GM19193 (cell line): ENCODE results near the gene ATXN1.

Experiments used
- POLR2A ChIP-seq: IDR thresholded peaks from 4 replicates; pipeline ENCODE4 v1.6.1; 2011; ENCODE audit not compliant: insufficient read depth, insufficient read length; ENCODE audit errors: extremely low read depth

The ATXN1 gene

DNA sequence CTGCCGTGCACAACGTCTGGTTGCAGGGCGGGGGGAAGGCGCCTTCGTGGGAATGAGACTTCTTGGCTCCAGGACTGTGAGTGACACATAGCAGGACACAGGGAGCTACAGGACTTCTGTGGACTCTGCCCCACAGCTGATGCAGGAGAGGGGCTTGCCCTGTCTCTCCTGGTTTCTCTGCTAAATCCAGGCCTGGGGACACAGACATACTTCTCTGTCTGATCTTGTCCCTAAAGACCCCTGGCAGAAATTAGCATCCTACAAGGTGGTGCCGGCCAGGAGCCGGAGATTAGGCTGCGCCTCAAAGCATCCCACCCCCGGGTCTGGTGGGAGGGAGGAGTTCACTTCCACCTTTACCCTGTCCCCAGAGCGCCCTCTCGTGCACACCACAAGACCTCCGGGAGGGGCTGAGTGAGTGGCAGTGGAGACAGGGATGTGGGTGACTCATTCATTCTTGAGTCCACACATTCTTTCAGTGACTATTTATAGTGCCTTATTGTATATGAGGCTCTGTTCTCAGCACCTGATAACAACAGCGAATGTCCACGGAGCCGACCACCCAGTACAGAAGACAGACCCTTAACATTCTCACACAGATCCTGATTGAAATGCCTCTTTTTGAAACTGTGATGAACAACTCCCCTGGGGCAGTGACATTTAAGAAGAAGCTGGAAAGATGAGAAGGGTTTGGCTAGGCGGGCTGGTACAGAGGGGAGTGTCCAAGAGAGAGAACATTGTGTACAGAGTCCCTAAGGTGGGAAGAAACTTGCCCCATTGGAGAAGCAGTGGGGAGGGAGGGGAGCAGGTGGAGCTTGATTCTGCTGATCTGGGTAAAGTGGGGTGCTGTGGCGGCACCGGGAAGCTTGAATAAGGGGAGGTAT, 483.9 kb downstream of the ATXN1 start:
- TF ChIP-seq POLR2A, result no peak

DNA sequence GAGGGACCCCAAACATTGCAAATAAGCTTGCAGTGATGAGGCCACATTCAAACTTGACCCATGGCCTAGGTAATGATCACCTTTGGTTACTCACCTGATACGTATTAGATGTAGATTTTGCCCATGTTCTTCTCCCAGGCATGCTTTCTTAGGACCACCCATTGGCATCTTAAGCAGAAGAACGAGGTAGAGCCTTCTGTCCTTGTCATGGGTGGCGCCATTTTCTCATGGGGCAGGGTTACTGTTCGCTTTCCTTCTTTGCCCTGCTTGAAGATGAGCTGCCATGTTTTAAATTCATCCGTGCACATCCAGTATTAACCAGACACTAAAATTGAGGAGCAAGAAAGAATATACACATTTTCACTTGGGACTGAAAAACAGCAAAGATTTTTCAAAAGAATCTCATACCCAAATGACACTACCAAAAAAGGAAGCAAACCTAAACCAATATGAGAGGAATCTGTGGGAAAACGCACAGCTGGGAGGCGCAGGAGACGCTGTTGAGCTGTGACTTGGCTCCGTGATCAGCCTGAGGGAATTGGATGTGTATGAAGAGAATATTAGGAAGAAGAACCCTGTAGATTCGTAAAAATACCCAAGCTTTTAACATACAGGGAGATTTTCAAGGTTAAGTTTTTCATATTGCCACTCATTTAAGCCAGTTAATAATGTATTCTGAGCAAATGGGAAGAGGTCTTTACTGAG, 486.2 kb downstream of the ATXN1 start:
- TF ChIP-seq POLR2A, result no peak

DNA sequence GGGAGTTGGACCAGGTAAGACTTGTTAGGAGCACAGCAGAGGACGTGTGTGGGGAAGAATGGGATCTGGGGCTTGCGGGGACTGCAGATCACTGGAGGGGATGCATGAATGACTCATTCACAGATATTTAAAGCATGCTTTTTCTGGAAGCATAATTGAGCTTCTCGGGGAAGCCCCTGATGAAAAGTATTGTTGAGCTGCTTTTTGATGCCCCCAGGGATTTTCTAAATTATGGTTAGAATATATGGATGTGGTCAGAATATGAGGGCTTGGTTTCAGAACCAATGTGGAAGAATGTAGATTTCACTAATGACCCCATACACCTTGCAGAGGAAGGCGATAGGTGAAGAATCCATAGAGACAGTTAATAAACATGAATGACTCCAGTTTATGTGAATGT, 486.8 kb downstream of the ATXN1 start:
- no peak for TF ChIP-seq POLR2A

DNA sequence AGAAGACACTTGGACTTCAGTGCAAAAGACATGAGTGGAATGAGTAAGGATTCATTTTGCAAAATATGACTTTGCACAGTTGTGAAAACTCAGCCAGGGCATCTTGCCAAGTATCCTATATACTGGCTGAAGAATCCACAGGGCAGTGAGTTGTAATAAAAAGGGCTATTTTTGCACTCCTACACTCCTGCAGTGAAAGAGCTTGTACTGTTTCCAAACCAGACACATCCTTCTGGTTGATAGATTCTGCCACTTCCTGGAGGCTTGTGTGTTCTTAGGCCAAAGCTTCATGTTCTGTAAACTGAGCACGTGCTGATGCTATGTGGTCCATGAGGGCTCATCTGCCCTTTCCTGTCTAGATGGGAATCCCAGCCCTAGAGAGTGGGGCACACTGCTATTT, 488.0 kb downstream of the ATXN1 start:
- no peak for TF ChIP-seq POLR2A

DNA sequence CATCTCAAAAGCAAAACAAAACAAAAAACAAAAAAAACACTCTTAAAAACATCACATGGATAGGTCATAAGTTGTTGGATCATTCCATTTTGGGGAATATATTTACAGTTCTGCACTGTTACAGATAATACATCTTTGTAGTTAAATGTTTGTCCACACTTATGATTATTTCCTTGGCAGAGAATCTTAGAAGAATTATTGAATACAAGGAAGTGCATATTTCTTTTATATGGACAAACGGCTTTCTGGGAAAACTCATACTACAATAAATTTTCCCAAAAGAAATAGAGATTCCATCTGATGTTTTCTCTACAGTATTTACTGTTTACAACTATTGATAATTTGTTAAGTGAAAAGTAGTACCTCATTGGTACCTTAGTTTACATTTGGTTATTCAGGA, 489.1 kb downstream of the ATXN1 start:
- TF ChIP-seq POLR2A, result no peak

DNA sequence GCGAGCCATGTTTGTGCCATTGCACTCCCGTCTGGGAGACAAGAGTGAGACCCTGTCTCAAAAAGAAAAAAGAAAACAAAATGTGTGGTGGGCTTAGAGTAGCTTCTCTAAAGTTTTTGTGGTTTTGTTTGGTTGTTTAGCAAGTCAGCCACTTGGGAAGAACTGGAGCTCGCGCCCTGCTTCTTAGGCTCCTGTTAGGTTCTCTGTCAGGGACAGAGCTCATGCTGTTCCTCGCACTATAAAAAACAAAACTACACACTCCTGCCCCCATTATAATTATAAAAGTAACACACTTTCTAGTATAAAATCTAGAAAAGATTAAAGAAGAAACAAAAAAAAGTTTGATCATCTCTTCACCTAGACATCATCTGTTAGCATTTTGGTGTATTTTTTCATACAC, 489.8 kb downstream of the ATXN1 start:
- no peak for TF ChIP-seq POLR2A

DNA sequence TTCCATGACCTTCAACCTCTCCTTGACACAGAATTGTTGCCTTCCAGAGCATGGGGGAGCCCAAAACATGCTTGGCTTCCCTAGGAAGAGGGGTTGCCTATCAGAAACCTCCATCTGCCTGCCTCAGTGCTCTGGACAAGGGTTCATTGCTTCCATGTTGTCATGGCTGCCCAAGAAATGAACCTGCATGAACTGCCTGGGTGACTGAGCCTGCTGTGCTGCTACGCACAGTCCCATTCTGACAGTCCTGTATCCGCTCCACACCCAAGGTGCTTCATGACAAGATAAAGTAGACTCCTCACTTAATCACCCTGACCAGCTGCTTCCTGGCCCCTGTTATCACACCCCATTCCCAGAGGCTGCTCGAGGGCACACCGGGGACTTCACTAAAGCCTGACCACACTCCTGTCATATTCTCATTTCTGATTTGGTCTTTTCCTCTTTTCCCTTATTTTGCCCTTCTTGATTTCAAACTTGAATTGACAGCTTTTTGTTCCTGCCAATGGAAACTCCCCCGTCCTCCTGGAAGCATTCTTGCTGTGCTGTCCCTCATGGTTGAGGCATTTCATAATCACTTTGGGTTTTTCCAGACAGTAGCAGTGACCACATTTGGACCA, 491.0 kb downstream of the ATXN1 start:
- TF ChIP-seq POLR2A, result no peak

DNA sequence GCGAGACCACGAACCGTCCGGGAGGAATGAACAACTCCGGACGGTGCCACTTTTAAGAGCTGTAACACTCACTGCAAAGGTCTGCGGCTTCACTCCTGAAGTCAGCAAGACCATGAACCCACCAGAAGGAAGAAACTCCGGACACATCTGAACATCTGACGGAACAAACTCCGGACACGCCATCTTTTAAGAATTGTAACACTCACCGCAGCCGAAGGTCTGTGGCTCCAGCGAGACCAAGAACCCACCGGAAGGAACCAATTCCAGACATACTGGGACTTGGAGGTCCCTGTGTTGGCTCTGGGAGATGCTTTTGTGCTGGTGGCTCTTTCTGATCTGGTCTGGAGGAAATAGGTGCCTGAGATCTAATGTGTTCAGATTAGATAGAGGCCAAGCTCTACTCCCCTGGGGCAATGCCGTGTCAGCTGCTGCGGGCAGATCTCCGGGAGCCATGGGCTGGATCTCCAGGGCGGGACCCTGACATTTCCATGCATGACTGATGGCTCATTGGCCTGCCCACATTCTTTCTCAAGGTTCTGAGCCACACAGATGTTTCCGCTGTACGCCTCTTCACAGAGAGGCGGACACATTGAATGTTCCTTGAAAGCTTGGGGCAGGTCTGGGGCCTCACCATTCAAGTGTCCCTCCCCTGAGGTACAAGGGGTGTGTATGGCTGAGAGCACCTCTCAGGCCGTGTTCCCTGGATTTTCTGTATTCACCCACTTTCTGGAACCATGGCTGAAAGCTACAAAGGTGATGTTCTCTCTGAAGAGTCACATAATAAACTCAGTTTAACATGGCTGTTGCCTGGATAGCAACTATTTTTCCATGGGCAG, 493.6 kb downstream of the ATXN1 start:
- no peak for TF ChIP-seq POLR2A

DNA sequence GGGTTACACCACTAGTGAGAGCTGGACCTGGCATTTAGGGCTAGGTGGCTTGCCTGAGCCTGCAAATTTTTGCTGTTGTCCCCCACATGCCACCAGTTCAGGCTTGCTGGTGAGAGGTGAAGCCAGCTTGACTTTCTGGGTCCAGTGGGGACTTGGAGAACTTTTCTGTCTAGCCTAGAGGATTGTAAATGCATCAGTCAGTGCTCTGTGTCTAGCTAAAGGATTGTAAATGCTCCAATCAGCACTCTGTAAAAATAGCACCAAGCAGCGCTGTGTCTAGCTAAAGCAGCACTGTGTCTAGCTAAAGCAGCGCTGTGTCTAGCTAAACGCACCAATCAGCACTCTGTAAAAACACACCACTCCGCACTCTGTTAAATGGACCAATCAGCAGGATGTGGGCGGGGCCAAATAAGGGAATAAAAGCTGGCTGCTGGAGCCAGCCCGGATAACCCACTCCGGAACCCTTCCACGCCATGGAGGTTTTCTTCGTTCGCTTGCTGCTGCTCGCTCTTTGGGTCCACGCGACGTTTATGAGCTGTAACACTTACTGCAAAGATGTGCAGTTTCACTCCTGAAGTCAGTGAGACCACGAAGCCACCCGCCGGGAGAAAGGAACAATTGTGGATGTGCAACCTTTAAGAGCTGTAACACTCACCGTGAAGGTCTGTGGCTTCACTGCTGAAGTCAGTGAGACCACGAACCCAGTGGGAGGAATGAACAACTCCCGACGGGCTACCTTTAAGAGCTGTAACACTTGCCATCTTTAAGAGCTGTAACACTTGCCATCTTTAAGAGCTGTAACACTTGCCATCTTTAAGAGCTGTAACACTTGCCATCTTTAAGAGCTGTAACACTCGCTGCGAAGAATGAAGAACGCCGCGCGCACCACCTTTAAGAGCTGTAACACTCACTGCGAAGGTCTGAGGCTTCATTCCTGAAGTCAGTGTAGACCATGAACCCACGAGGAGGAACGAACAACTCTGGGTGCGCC, 495.6 kb downstream of the ATXN1 start:
- no peak for TF ChIP-seq POLR2A

DNA sequence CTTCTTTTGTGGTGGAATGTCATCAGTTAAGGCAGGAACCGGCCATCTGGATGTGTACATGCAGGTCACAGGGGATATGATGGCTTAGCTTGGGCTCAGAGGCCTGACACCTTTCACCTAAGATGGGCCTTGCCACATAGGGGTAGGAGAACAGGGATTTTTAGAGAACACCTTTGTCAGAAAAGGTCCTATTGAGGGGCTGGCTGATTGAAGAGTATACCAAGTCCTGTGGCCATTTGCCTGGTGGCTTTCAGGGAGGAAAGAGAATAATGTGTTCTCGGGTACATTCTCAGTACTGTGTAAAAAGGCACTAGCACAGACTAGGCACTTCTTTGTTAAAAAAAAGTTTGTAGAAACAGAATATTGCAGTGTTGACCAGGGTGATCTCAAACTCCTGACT, 496.5 kb downstream of the ATXN1 start:
- TF ChIP-seq POLR2A, result no peak

DNA sequence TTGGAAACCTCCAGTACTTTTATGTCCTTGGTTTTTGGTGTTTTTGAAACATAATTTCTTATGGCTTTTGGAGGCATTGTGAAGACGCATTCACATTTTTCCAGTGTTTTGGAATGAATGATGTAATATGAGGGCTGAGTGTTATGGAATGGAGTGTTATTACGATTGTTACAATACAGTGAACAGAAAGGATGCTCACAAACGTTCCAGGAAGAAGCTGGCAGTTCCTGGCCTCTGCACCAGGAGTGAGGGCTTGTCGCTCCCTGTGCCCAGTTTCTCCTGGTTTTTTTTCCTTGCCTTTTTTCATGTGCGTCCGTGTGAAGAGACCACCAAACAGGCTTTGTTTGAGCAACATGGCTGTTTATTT, 502.6 kb downstream of the ATXN1 start:
- no peak for TF ChIP-seq POLR2A

DNA sequence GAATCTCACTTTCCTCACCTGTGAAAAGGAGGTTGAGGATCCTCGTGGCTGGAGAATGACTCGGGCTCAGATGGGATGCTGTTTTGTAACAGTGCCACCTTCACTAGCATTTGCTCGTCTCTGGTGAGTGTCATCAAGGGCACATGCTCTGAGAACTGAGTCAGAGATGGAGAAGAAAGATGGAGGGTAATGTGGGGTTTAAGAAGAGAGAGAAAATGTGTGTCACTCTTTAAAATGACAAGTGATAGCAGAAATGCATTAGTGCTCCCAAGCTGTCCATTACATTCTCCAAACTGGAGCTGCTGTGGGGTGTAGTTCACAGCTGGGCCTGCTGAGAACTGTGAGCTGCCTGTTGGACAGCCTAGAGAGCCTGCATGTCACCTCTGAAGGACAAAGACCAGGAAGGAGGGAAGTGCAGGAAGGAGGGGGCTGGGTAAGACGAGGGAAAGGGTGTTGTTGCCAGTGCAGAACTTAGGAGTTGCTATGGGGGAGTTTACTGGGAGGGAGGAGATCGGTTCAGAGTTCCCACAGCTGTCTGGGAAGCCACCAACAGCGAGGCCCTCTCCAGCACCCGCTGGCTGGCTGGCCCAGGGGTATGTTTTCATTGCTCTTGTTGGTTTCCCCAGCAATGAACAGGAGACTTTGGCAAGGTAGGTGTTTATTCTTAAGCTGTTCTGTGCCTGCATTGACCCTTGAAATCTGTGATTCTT, 503.1 kb downstream of the ATXN1 start:
- no peak for TF ChIP-seq POLR2A

DNA sequence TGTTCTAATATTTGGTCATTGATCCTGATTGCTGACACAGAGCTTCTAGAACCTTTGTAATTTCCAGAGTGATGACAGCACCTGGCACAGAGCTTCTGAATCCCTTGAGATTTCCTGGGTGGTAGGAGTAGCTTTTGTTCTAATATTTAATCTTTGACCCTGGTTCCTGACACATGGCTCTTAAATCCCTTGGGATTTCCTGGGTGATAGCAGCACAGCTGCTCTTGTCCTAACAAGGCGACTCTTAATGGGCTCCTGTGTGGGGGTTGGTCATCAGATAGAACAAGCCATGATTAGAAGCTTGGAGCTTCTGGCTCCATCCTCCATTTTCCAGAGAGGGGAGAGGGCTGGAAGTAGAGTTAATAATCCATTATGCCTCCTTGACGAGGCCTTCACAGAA, 504.5 kb downstream of the ATXN1 start:
- no peak for TF ChIP-seq POLR2A
